Astrocyte (in vitro differentiated cells and primary cell): Measurements from ENCODE around the gene ATRNL1. TPM values are rescaled to one million over a fixed set of nuclear protein-coding genes. Genes with fewer than 3 reads are reported as not detected.

Experiments used
- DNase-seq: peaks from one replicate; pipeline ENCODE4 v3.0.0-alpha.2; 2010; ENCODE audit warnings: low read depth
- FAIRE-seq: peaks from 2 replicates; lab custom pipeline; 2011; peaks lifted over from hg19 to GRCh38; lab: Jason Lieb, UNC
- H2AFZ ChIP-seq: 2 replicates; pipeline ENCODE4 v1.6.0; 2012; ENCODE audit warnings: low read depth, low read length, inconsistent platforms
- H3K27ac ChIP-seq: 2 replicates; pipeline ENCODE4 v1.5.1; 2011; ENCODE audit warnings: low read depth, low read length, inconsistent platforms
- H3K27me3 ChIP-seq: 2 replicates; pipeline ENCODE4 v1.6.0; 2011; ENCODE audit warnings: low read length, inconsistent platforms; ENCODE audit not compliant: insufficient read depth
- H3K36me3 ChIP-seq: 2 replicates; pipeline ENCODE4 v1.5.1; 2011; ENCODE audit warnings: low read length, inconsistent platforms; ENCODE audit not compliant: insufficient read depth
- H3K4me1 ChIP-seq: 2 replicates; pipeline ENCODE4 v1.5.1; 2011; ENCODE audit warnings: low read length, inconsistent platforms; ENCODE audit not compliant: insufficient read depth
- H3K4me2 ChIP-seq: 2 replicates; pipeline ENCODE4 v1.6.0; 2012; ENCODE audit warnings: low read length, inconsistent platforms
- H3K4me3 ChIP-seq: 2 replicates; pipeline ENCODE4 v1.5.1; 2011; ENCODE audit warnings: low read depth, mild to moderate bottlenecking, low read length, inconsistent platforms; ENCODE audit not compliant: insufficient read depth
- H3K79me2 ChIP-seq: 2 replicates; pipeline ENCODE4 v1.6.0; 2012; ENCODE audit warnings: mild to moderate bottlenecking, low read length, inconsistent platforms; ENCODE audit not compliant: insufficient read depth
- H3K9ac ChIP-seq: 2 replicates; pipeline ENCODE4 v1.6.0; 2012; ENCODE audit warnings: mild to moderate bottlenecking, low read length, inconsistent platforms
- H3K9me3 ChIP-seq: 2 replicates; pipeline ENCODE4 v1.5.1; 2012; ENCODE audit warnings: low read depth, mild to moderate bottlenecking, low read length, inconsistent platforms; ENCODE audit not compliant: insufficient read depth
- H4K20me1 ChIP-seq: 2 replicates; pipeline ENCODE4 v1.6.0; 2012; ENCODE audit warnings: low read length, inconsistent platforms; ENCODE audit not compliant: insufficient read depth
- H3K27ac Mint-ChIP-seq: one replicate; pipeline ENCODE4 v1.8.0; 2021; ENCODE audit warnings: mild to moderate bottlenecking, mixed read lengths; ENCODE audit not compliant: unreplicated experiment
- H3K27me3 Mint-ChIP-seq: one replicate; pipeline ENCODE4 v1.8.0; 2021; ENCODE audit warnings: low read depth, mixed read lengths; ENCODE audit not compliant: unreplicated experiment
- H3K36me3 Mint-ChIP-seq: one replicate; pipeline ENCODE4 v1.8.0; 2021; ENCODE audit warnings: low read depth, mixed read lengths; ENCODE audit not compliant: unreplicated experiment
- H3K4me1 Mint-ChIP-seq: one replicate; pipeline ENCODE4 v1.8.0; 2021; ENCODE audit warnings: low read depth, mixed read lengths; ENCODE audit not compliant: unreplicated experiment
- H3K4me3 Mint-ChIP-seq: one replicate; pipeline ENCODE4 v1.8.0; 2021; ENCODE audit warnings: mild to moderate bottlenecking, moderate library complexity, mixed read lengths; ENCODE audit not compliant: unreplicated experiment
- H3K9me3 Mint-ChIP-seq: one replicate; pipeline ENCODE4 v1.8.0; 2021; ENCODE audit warnings: mild to moderate bottlenecking, mixed read lengths; ENCODE audit not compliant: unreplicated experiment
- CTCF ChIP-seq: IDR thresholded peaks from 2 replicates; pipeline ENCODE4 v1.5.1; 2011; ENCODE audit warnings: low read depth, mild to moderate bottlenecking, inconsistent platforms, low read length, moderate library complexity; ENCODE audit not compliant: insufficient read depth
- EZH2 ChIP-seq: IDR thresholded peaks from 2 replicates; pipeline ENCODE4 v1.6.1; 2012; ENCODE audit warnings: mild to moderate bottlenecking, low read length, inconsistent platforms; ENCODE audit not compliant: insufficient read depth
- total RNA-seq: library from RNA; stranded (reverse); gene quantifications from 2 replicates; pipeline ENCODE4 v1.2.1, GENCODE V29; 2021

ATRNL1 gene
- total RNA-seq, 1 donor from 2014 or later: 17.5 TPM

- H3K9me3 Mint-ChIP-seq: no peaks in the 10 kb centered on the region
- FAIRE-seq (no peak), DNase-seq (no peak)
- no peak overlapping the region for H3K4me3 Mint-ChIP-seq
- no peak overlapping the region for H3K9ac ChIP-seq
- H4K20me1 ChIP-seq: no peaks in the 10 kb centered on the region
- no peaks in the 10 kb centered on the region for H3K79me2 ChIP-seq
- no peaks in the 10 kb centered on the region for H3K36me3 ChIP-seq
- H3K4me3 ChIP-seq: no peak overlapping the region
- H3K9me3 ChIP-seq: no peaks in the 10 kb centered on the region
- H3K4me2 ChIP-seq: no peak overlapping the region
- H3K36me3 Mint-ChIP-seq: no peaks in the 10 kb centered on the region
- H2AFZ ChIP-seq: no peak overlapping the region
- H3K27ac ChIP-seq: no peak overlapping the region
- H3K4me1 Mint-ChIP-seq: peaks cover 33% of the 10 kb centered on the region
- TF ChIP-seq EZH2 (no peak), CTCF (no peak)
- no peaks in the 10 kb centered on the region for H3K27me3 ChIP-seq
- no peaks in the 10 kb centered on the region for H3K4me1 ChIP-seq
- no peaks in the 10 kb centered on the region for H3K27me3 Mint-ChIP-seq
- peak overlapping the region; percentile 3 for H3K27ac Mint-ChIP-seq
Observed at GRCh38 chr10:115051216-115051615, 41.9 kb upstream of the ATRNL1 start.

- Histone ChIP-seq H3K27me3 (no peaks in the 10 kb centered on the region), H3K9me3 (no peaks in the 10 kb centered on the region), H3K4me1 (no peaks in the 10 kb centered on the region), H3K4me2 (no peak overlapping the region), H3K79me2 (no peaks in the 10 kb centered on the region), H3K9ac (no peak overlapping the region), H3K27ac (no peak overlapping the region), H3K36me3 (no peaks in the 10 kb centered on the region), H3K4me3 (no peak overlapping the region), H2AFZ (no peak overlapping the region), H4K20me1 (no peaks in the 10 kb centered on the region)
- TF ChIP-seq EZH2 (no peak), CTCF (no peak)
- peaks cover 29% of the 10 kb centered on the region for H3K4me1 Mint-ChIP-seq
- H3K9me3 Mint-ChIP-seq: no peaks in the 10 kb centered on the region
- no peak overlapping the region for H3K27ac Mint-ChIP-seq
- H3K27me3 Mint-ChIP-seq: no peaks in the 10 kb centered on the region
- FAIRE-seq (no peak), DNase-seq (no peak)
- H3K36me3 Mint-ChIP-seq: no peaks in the 10 kb centered on the region
- H3K4me3 Mint-ChIP-seq: no peak overlapping the region
Observed at GRCh38 chr10:115052226-115052625, 40.9 kb upstream of the ATRNL1 start.

- no peak for DNase-seq
- H3K27me3 Mint-ChIP-seq: no peaks in the 10 kb centered on the region
- Histone ChIP-seq H3K4me2 (no peak overlapping the region), H3K4me3 (no peak overlapping the region), H3K9ac (no peak overlapping the region), H4K20me1 (no peaks in the 10 kb centered on the region), H3K79me2 (no peaks in the 10 kb centered on the region), H3K27me3 (no peaks in the 10 kb centered on the region), H3K4me1 (no peaks in the 10 kb centered on the region), H2AFZ (no peak overlapping the region), H3K36me3 (no peaks in the 10 kb centered on the region), H3K9me3 (no peaks in the 10 kb centered on the region), H3K27ac (no peak overlapping the region)
- TF ChIP-seq CTCF (no peak), EZH2 (no peak)
- H3K9me3 Mint-ChIP-seq: no peaks in the 10 kb centered on the region
- FAIRE-seq: no peak
- H3K4me1 Mint-ChIP-seq: peaks cover 29% of the 10 kb centered on the region
- no peak overlapping the region for H3K27ac Mint-ChIP-seq
- no peaks in the 10 kb centered on the region for H3K36me3 Mint-ChIP-seq
- no peak overlapping the region for H3K4me3 Mint-ChIP-seq
Observed at GRCh38 chr10:115052728-115053127, 40.4 kb upstream of the ATRNL1 start.
